Smooth muscle cell of the pulmonary artery (primary cell): ENCODE data around the gene OR2M3. TPM values are rescaled to one million over a fixed set of nuclear protein-coding genes. Genes with fewer than 3 reads are reported as not detected.

Experiments used
- total RNA-seq: library from RNA; depleted of rRNA; stranded (reverse); fragments of >200 nt; gene quantifications from 2 replicates; pipeline ENCODE4 v1.2.3, GENCODE V29; 2014

The OR2M3 gene, protein sequence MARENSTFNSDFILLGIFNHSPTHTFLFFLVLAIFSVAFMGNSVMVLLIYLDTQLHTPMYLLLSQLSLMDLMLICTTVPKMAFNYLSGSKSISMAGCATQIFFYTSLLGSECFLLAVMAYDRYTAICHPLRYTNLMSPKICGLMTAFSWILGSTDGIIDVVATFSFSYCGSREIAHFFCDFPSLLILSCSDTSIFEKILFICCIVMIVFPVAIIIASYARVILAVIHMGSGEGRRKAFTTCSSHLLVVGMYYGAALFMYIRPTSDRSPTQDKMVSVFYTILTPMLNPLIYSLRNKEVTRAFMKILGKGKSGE
- total RNA-seq: not detected in 2 replicates

DNA sequence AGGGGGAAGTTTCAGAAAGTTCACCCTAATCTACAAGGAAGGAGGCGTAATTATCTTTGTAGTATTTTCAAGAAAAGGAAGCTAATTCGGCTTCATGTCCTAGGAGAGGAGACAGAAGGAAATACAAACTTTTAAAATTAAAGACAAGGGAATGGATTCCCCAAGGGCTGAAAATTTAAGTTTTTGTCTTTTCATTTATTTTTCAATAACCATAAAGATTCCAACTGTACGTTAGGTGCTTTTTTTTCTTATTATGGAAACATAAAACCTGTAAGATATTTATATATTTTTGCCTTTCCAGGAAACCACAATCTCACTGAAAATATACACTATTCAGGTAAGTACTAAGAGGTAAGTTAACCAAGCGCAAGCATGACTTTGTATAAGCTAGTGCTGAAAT is at the start of gene OR2M3:
TSS of gene OR2M3 (plus strand) at position 301 of the 400 bp plus-strand sequence. CDS start 5,803 bp downstream, outside the sequence.

DNA sequence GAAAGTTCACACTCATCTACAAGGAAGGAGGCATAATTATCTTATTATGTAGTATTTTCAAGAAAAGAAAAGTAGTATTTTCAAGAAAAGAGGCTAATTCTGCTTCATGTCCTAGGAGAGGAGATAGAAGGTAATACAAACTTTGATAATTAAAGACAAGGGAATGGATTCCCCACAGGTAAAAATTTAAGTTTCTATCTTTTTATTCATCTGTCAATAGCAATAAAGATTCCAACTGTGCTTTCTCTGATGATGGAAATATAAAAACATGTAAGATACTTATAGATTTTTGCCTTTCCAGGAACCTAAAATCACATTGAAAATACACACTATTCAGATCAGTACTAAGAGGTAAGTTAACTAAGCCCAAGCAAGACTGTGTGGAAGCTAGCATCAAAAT is 22.5 kb upstream of the OR2M3 start, which contains the start of gene OR2M2:
TSS of gene OR2M2 (plus strand) at position 301 of the 400 bp plus-strand sequence. CDS start 5,165 bp downstream, outside the sequence.

DNA sequence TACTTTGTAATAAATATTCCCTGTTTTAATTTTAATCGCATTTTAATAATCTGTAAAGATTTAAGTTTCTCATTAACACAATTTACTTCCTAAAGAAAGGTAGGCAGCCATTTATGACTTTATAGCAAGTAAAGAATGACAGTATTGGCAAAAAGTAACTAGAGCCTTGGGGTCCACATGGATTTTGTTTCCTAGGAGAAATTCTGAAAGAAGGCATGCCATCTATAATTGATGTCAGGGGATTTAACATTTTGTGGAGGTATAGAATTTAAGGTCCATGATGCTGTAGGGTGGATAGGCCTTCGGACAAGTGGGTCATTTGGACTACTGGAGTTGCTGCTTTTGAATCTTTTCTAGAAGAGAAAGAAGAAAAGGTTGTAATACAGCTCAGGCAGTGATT is 34.1 kb downstream of the OR2M3 start, which contains the start of gene OR2M4:
TSS of gene OR2M4 (plus strand) at position 301 of the 400 bp plus-strand sequence. CDS start 7,512 bp downstream, outside the sequence.

Other genes with a start within 250 kb of the OR2M3 start
- gene OR2L8, start 248.4 kb upstream of the OR2M3 start, total RNA-seq: not detected in 2 replicates
- not detected in 2 replicates for gene OR2AK2, start 232.0 kb upstream of the OR2M3 start, total RNA-seq
- not detected in 2 replicates for gene OR2L5, start 183.6 kb upstream of the OR2M3 start, total RNA-seq
- not detected in 2 replicates for gene OR2L2, start 167.2 kb upstream of the OR2M3 start, total RNA-seq
- not detected in 2 replicates for gene OR2L3, start 150.4 kb upstream of the OR2M3 start, total RNA-seq
- not detected in 2 replicates for gene OR2L13, start 102.1 kb upstream of the OR2M3 start, total RNA-seq
- gene OR2M5, start 52.1 kb upstream of the OR2M3 start, total RNA-seq: not detected in 2 replicates
- not detected in 2 replicates for gene OR2M2, start 22.4 kb upstream of the OR2M3 start, total RNA-seq
- gene OR2M4, start 34.2 kb downstream of the OR2M3 start, total RNA-seq: not detected in 2 replicates
- not detected in 2 replicates for gene OR2T33, start 80.7 kb downstream of the OR2M3 start, total RNA-seq
- gene OR2T12, start 106.2 kb downstream of the OR2M3 start, total RNA-seq: not detected in 2 replicates
- not detected in 2 replicates for gene OR2M7, start 127.3 kb downstream of the OR2M3 start, total RNA-seq
- gene OR14C36, start 151.5 kb downstream of the OR2M3 start, total RNA-seq: not detected in 2 replicates
- not detected in 2 replicates for gene OR2T4, start 164.4 kb downstream of the OR2M3 start, total RNA-seq
- not detected in 2 replicates for gene OR2T6, start 178.5 kb downstream of the OR2M3 start, total RNA-seq
- not detected in 2 replicates for gene OR2T1, start 205.8 kb downstream of the OR2M3 start, total RNA-seq
- gene OR2T2, start 248.4 kb downstream of the OR2M3 start, total RNA-seq: not detected in 2 replicates